GM23338 (cell line): Measurements from ENCODE around the gene CDK4. TPM values are rescaled to one million over a fixed set of nuclear protein-coding genes. Genes with fewer than 3 reads are reported as not detected.

Experiments used
- ATAC-seq: fragments of 200-7000 bp; cut with Tn5 transposase; 3 replicates; pipeline ENCODE4 v1.9.1; 2020
- DNase-seq: peaks from one replicate; pipeline ENCODE4 v3.0.0-alpha.2; 2015; ENCODE audit warnings: low spot score
- H2AFZ ChIP-seq: fragments of 200-600 bp; sonication (generic); 2 replicates; pipeline ENCODE4 v1.8.0; 2016; ENCODE audit warnings: antibody characterized with exemption, mild to moderate bottlenecking, moderate library complexity
- H3F3A ChIP-seq: fragments of 200-600 bp; sonication (generic); replicated peaks from 2 replicates; pipeline ENCODE4 v1.8.0; 2017; ENCODE audit warnings: antibody characterized with exemption, mixed run types, low read depth
- H3K27ac ChIP-seq: fragments of 200-600 bp; sonication (generic); 2 replicates; pipeline ENCODE4 v1.6.1; 2016; ENCODE audit warnings: low read depth
- H3K27me3 ChIP-seq: fragments of 200-600 bp; sonication (generic); 2 replicates; pipeline ENCODE4 v1.8.0; 2016; ENCODE audit warnings: mild to moderate bottlenecking, mixed run types, moderate library complexity; ENCODE audit not compliant: insufficient read depth
- H3K36me3 ChIP-seq: fragments of 200-600 bp; sonication (generic); 2 replicates; pipeline ENCODE4 v1.8.0; 2016; ENCODE audit warnings: mild to moderate bottlenecking; ENCODE audit not compliant: insufficient read depth
- H3K4me1 ChIP-seq: fragments of 200-600 bp; sonication (generic); 2 replicates; pipeline ENCODE4 v1.8.0; 2016; ENCODE audit warnings: mild to moderate bottlenecking, moderate library complexity; ENCODE audit not compliant: insufficient read depth
- H3K4me2 ChIP-seq: fragments of 200-600 bp; sonication (generic); 2 replicates; pipeline ENCODE4 v1.7.1; 2017; ENCODE audit warnings: mixed run types
- H3K4me3 ChIP-seq: fragments of 200-600 bp; sonication (generic); 2 replicates; pipeline ENCODE4 v1.6.1; 2016; ENCODE audit warnings: mixed run types
- H3K79me2 ChIP-seq: fragments of 200-600 bp; sonication (generic); replicated peaks from 2 replicates; pipeline ENCODE4 v1.8.0; 2017; ENCODE audit warnings: mild to moderate bottlenecking; ENCODE audit not compliant: insufficient read depth
- H3K9me2 ChIP-seq: fragments of 200-600 bp; sonication (generic); 2 replicates; pipeline ENCODE4 v1.8.0; 2017; ENCODE audit not compliant: insufficient read depth
- H4K20me1 ChIP-seq: fragments of 200-600 bp; sonication (generic); replicated peaks from 2 replicates; pipeline ENCODE4 v1.8.0; 2017; ENCODE audit warnings: mild to moderate bottlenecking; ENCODE audit not compliant: insufficient read depth
- H3K27ac Mint-ChIP-seq: 2 replicates; pipeline ENCODE4 v1.8.0; 2020; ENCODE audit warnings: inconsistent platforms, mild to moderate bottlenecking, moderate library complexity, mixed read lengths
- H3K27me3 Mint-ChIP-seq: 3 replicates; pipeline ENCODE4 v1.8.0; 2022; ENCODE audit warnings: low read depth, mild to moderate bottlenecking, moderate library complexity, mixed read lengths, inconsistent platforms; ENCODE audit not compliant: insufficient read depth, poor library complexity
- H3K36me3 Mint-ChIP-seq: 3 replicates; pipeline ENCODE4 v1.8.0; 2021; ENCODE audit warnings: low read depth, mild to moderate bottlenecking, inconsistent platforms, moderate library complexity, mixed read lengths
- H3K4me1 Mint-ChIP-seq: 3 replicates; pipeline ENCODE4 v1.8.0; 2020; ENCODE audit warnings: mild to moderate bottlenecking, inconsistent platforms, mixed read lengths
- H3K4me3 Mint-ChIP-seq: 3 replicates; pipeline ENCODE4 v1.8.0; 2021; ENCODE audit warnings: moderate library complexity, mild to moderate bottlenecking, inconsistent platforms, mixed read lengths
- H3K9me3 Mint-ChIP-seq: 3 replicates; pipeline ENCODE4 v1.8.0; 2020; ENCODE audit warnings: moderate library complexity, mild to moderate bottlenecking, inconsistent platforms, mixed read lengths
- CREB1 ChIP-seq: fragments of 250-450 bp; sonication (Bioruptor Pico); IDR thresholded peaks from 2 replicates; pipeline ENCODE4 v1.5.0; 2020; ENCODE audit warnings: low read depth, mild to moderate bottlenecking, moderate library complexity
- CTCF ChIP-seq, 2 experiments: fragments of 200-600 bp in 1 of 2; sonication (generic) in 1 of 2; conservative IDR thresholded peaks; 2 replicates each; pipeline versions ENCODE4 v1.5.1 to v1.6.1; 2016 to 2017; ENCODE audit warnings: antibody characterized with exemption in 2 of 2, low read depth in 2 of 2, mild to moderate bottlenecking in 2 of 2, moderate library complexity in 1 of 2
- NANOG ChIP-seq: IDR thresholded peaks from 2 replicates; pipeline ENCODE4 v1.6.1; 2016; ENCODE audit warnings: antibody characterized with exemption, borderline replicate concordance
- POLR2AphosphoS5 ChIP-seq: IDR thresholded peaks from 2 replicates; pipeline ENCODE4 v1.6.1; 2016; ENCODE audit warnings: antibody characterized with exemption, low read depth
- STAT1 ChIP-seq: IDR thresholded peaks from one replicate; pipeline ENCODE4 v1.6.1; 2016; ENCODE audit warnings: antibody characterized with exemption; ENCODE audit not compliant: unreplicated experiment
- ZNF114 ChIP-seq: fragments of 250-450 bp; sonication (Bioruptor Pico); IDR thresholded peaks from 2 replicates; pipeline ENCODE4 v1.5.0; 2020; ENCODE audit warnings: mild to moderate bottlenecking, moderate library complexity
- polyA plus RNA-seq: library from polyadenylated mRNA; unstranded; fragments of >200 nt; fragmentation: Nextera tagmentation; extraction: Ambion mirVana; gene quantifications from 2 replicates; pipeline ENCODE4 v1.2.1, GENCODE V29; 2016
- total RNA-seq: library from RNA; depleted of rRNA; stranded (reverse); fragments of >200 nt; shearing (Covaris generic); gene quantifications from 2 replicates; pipeline ENCODE4 v1.2.3, GENCODE V29; 2014

The CDK4 gene
- total and polyA plus RNA-seq, 2 experiments from 2014 or later, result 105 to 198 TPM

GRCh38 chr12:57754411-57755193 is 2.5 kb upstream of the CDK4 start, which contains the start of gene MARCHF9:
Gene MARCHF9, plus strand, starts transcription at chr12:57755103. Its CDS starts 426 bp downstream, at chr12:57755529.
- Mint-ChIP-seq H3K4me1 (peaks cover 39% of the 10 kb centered on the region), H3K27me3 (peaks cover 62% of the 10 kb centered on the region)

GRCh38 chr12:57753756-57754337 is 1.7 kb upstream of the CDK4 start:
- peak overlapping the region; percentile 83 for H3K4me3 ChIP-seq
- TF ChIP-seq CTCF (conservative IDR thresholded peaks at IDR 0.05; ENCODE audit: low read depth in 2 of 2) (no peak), CREB1 (CRISPR knock-in tag) (no peak), NANOG (no peak), POLR2AphosphoS5 (no peak), STAT1 (no peak)

More at GRCh38 chr12:57754411-57755193, 2.5 kb upstream of the CDK4 start, which contains the start of gene MARCHF9:
- no peak for TF ChIP-seq CTCF (conservative IDR thresholded peaks at IDR 0.05; ENCODE audit: low read depth in 2 of 2)
- no peak for TF ChIP-seq ZNF114 (CRISPR knock-in tag)
- 0 out of 2 replicates have a peak, but pooled peaks have one; percentile 10 for TF ChIP-seq CREB1 (CRISPR knock-in tag)
- peak; percentile 67 for TF ChIP-seq POLR2AphosphoS5
- Mint-ChIP-seq H3K36me3 (peaks cover 24% of the 10 kb centered on the region), H3K9me3 (no peaks in the 10 kb centered on the region; the same call in 2 of the 3 replicates), H3K27ac (no peak within 1 kb of the TSS), H3K4me3 (peak within 1 kb of the TSS; percentile 87)
- H3K4me2 ChIP-seq, result peak within 1 kb of the TSS; percentile 97
- no peaks in the 10 kb centered on the region for H3K9me2 ChIP-seq
- H4K20me1 ChIP-seq, result peaks cover 4% of the 10 kb centered on the region; the same call in 1 of the 2 replicates
- peaks cover 36% of the 10 kb centered on the region for H3K4me1 ChIP-seq
- peaks cover 21% of the 10 kb centered on the region for H3F3A ChIP-seq
- H3K27me3 ChIP-seq, result peaks cover 62% of the 10 kb centered on the region
- peak; percentile 33 for ATAC-seq
- H3K36me3 ChIP-seq, result no peaks in the 10 kb centered on the region; the same call in 1 of the 2 replicates
- H3K27ac ChIP-seq, result no peak within 1 kb of the TSS
- peak within 1 kb of the TSS; percentile 96 for H2AFZ ChIP-seq
- H3K79me2 ChIP-seq, result peaks cover 23% of the 10 kb centered on the region
- peak; percentile 84 for DNase-seq
- H3K4me3 ChIP-seq, result peak within 1 kb of the TSS; percentile 83

More at GRCh38 chr12:57753756-57754337, 1.7 kb upstream of the CDK4 start:
- no peak for ATAC-seq
- no peaks in the 10 kb centered on the region; the same call in 2 of the 3 replicates for H3K9me3 Mint-ChIP-seq
- Histone ChIP-seq H3K4me2 (peak overlapping the region; percentile 97), H2AFZ (0 out of 2 replicates have a peak overlapping the region, but pooled peaks have one; percentile 96), H3K36me3 (no peaks in the 10 kb centered on the region; the same call in 1 of the 2 replicates), H3K4me1 (peaks cover 36% of the 10 kb centered on the region), H3K27me3 (peaks cover 57% of the 10 kb centered on the region), H3K27ac (no peak overlapping the region), H4K20me1 (peaks cover 4% of the 10 kb centered on the region; the same call in 1 of the 2 replicates), H3K9me2 (no peaks in the 10 kb centered on the region), H3K79me2 (peaks cover 26% of the 10 kb centered on the region), H3F3A (peaks cover 24% of the 10 kb centered on the region)
- no peak overlapping the region for H3K27ac Mint-ChIP-seq
- H3K27me3 Mint-ChIP-seq, result peaks cover 56% of the 10 kb centered on the region
- peaks cover 39% of the 10 kb centered on the region for H3K4me1 Mint-ChIP-seq
- DNase-seq, result no peak
- peaks cover 31% of the 10 kb centered on the region for H3K36me3 Mint-ChIP-seq
- peak overlapping the region; percentile 87 for H3K4me3 Mint-ChIP-seq
